Osteoblast (primary cell): ENCODE measurements around the gene LXN. TPM values are rescaled to one million over a fixed set of nuclear protein-coding genes. Genes with fewer than 3 reads are reported as not detected.
A peak's percentile ranks its signal among the peaks of the same experiment; 100 is the strongest.

ENCODE experiments used
- DNase-seq: peaks from one replicate; pipeline ENCODE4 v3.0.0; 2011; ENCODE audit warnings: low spot score, mixed read lengths; ENCODE audit not compliant: insufficient read length; ENCODE audit errors: missing footprints
- H2AFZ ChIP-seq: 2 replicates; pipeline ENCODE4 v1.6.0; 2011; ENCODE audit warnings: mild to moderate bottlenecking, low read length
- H3K27ac ChIP-seq: 2 replicates; pipeline ENCODE4 v1.5.1; 2011; ENCODE audit warnings: mild to moderate bottlenecking, low read depth, low read length, moderate library complexity
- H3K27me3 ChIP-seq: 2 replicates; pipeline ENCODE4 v1.6.0; 2012; ENCODE audit warnings: mild to moderate bottlenecking, control low read depth, inconsistent platforms, low read length, moderate library complexity; ENCODE audit not compliant: insufficient read depth
- H3K36me3 ChIP-seq: 2 replicates; pipeline ENCODE4 v1.5.1; 2011; ENCODE audit warnings: mild to moderate bottlenecking, low read length, control low read depth, moderate library complexity; ENCODE audit not compliant: insufficient read depth
- H3K4me1 ChIP-seq: 2 replicates; pipeline ENCODE4 v1.5.1; 2011; ENCODE audit warnings: mild to moderate bottlenecking, low read length, control low read depth, moderate library complexity; ENCODE audit not compliant: insufficient read depth
- H3K4me2 ChIP-seq: 2 replicates; pipeline ENCODE4 v1.6.0; 2011; ENCODE audit warnings: mild to moderate bottlenecking, low read length; ENCODE audit not compliant: insufficient read depth
- H3K4me3 ChIP-seq: fragments of 200-600 bp; sonication (generic); 3 replicates; pipeline ENCODE4 v1.5.1; 2012; ENCODE audit warnings: mild to moderate bottlenecking, low read length, inconsistent platforms; ENCODE audit not compliant: insufficient read depth
- H3K79me2 ChIP-seq: 2 replicates; pipeline ENCODE4 v1.6.0; 2012; ENCODE audit warnings: mild to moderate bottlenecking, low read length, control low read depth, inconsistent platforms; ENCODE audit not compliant: insufficient read depth
- H3K9me3 ChIP-seq: 2 replicates; pipeline ENCODE4 v1.5.1; 2011; ENCODE audit warnings: low read depth, low read length, control low read depth
- H4K20me1 ChIP-seq: 2 replicates; pipeline ENCODE4 v1.6.0; 2012; ENCODE audit warnings: mild to moderate bottlenecking, low read length, control low read depth; ENCODE audit not compliant: insufficient read depth
- total RNA-seq: library from RNA; depleted of rRNA; stranded (reverse); fragments of >200 nt; gene quantifications from 2 replicates; pipeline ENCODE4 v1.2.3, GENCODE V29; 2012
- TF ChIP-seq, protein P1 (sequence below): IDR thresholded peaks from 2 replicates; pipeline ENCODE4 v1.5.1; 2011; ENCODE audit warnings: mild to moderate bottlenecking, low read depth, low read length, moderate library complexity; ENCODE audit errors: extremely low read depth

The LXN gene
- total RNA-seq, 1 donor = 114 TPM

- no peaks in the 10 kb centered on the region for H3K27me3 ChIP-seq
- no peak overlapping the region for H3K4me3 ChIP-seq
- peaks cover 4% of the 10 kb centered on the region for H3K36me3 ChIP-seq
- no peaks in the 10 kb centered on the region for H3K9me3 ChIP-seq
- peak; percentile 6 for DNase-seq
- H3K79me2 ChIP-seq = peaks cover 7% of the 10 kb centered on the region
- H3K27ac ChIP-seq = peak overlapping the region; percentile 94
- TF ChIP-seq, protein P1, sequence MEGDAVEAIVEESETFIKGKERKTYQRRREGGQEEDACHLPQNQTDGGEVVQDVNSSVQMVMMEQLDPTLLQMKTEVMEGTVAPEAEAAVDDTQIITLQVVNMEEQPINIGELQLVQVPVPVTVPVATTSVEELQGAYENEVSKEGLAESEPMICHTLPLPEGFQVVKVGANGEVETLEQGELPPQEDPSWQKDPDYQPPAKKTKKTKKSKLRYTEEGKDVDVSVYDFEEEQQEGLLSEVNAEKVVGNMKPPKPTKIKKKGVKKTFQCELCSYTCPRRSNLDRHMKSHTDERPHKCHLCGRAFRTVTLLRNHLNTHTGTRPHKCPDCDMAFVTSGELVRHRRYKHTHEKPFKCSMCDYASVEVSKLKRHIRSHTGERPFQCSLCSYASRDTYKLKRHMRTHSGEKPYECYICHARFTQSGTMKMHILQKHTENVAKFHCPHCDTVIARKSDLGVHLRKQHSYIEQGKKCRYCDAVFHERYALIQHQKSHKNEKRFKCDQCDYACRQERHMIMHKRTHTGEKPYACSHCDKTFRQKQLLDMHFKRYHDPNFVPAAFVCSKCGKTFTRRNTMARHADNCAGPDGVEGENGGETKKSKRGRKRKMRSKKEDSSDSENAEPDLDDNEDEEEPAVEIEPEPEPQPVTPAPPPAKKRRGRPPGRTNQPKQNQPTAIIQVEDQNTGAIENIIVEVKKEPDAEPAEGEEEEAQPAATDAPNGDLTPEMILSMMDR = no peak
- H2AFZ ChIP-seq = no peak overlapping the region
- no peaks in the 10 kb centered on the region for H4K20me1 ChIP-seq
- peaks cover 29% of the 10 kb centered on the region for H3K4me1 ChIP-seq
- peak overlapping the region; percentile 61 for H3K4me2 ChIP-seq
Observed at GRCh38 chr3:158683230-158683962, 10.9 kb upstream of the LXN start.

DNA sequence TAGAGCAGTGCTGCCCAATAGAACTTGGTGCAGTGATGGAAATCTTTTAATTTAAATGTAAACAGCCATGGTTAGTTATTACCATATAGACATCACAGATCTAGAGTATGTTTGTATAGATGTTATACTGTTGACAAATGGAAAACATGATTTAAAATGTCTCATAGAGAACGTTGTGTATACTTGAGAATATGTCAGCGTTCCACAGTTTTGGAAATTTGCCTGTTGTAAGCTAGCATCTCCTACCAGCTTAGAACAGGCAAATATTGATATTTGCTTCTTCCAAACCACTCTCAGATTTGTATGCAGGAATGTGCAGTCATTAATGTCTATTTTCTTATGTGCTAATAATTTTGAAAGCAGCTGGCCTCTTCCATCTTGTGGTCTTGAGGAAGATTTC is 8.4 kb upstream of the LXN start:
- Histone ChIP-seq H3K9me3 (no peaks in the 10 kb centered on the region), H2AFZ (no peak overlapping the region), H3K4me1 (peaks cover 29% of the 10 kb centered on the region), H3K4me2 (no peak overlapping the region), H3K27me3 (no peaks in the 10 kb centered on the region), H3K27ac (no peak overlapping the region), H4K20me1 (no peaks in the 10 kb centered on the region), H3K79me2 (peaks cover 7% of the 10 kb centered on the region), H3K36me3 (peaks cover 4% of the 10 kb centered on the region), H3K4me3 (no peak overlapping the region)
- DNase-seq = no peak
- TF ChIP-seq, protein P1 = no peak

GRCh38 chr3:158679547-158680000 is 7.1 kb upstream of the LXN start:
- Histone ChIP-seq H3K27ac (peak overlapping the region; percentile 3), H3K79me2 (peaks cover 6% of the 10 kb centered on the region), H3K4me2 (no peak overlapping the region), H3K27me3 (no peaks in the 10 kb centered on the region), H3K36me3 (peaks cover 4% of the 10 kb centered on the region), H2AFZ (no peak overlapping the region), H3K9me3 (no peaks in the 10 kb centered on the region), H3K4me1 (peaks cover 17% of the 10 kb centered on the region), H4K20me1 (no peaks in the 10 kb centered on the region), H3K4me3 (no peak overlapping the region)
- TF ChIP-seq, protein P1 = no peak
- peak; percentile 73 for DNase-seq

DNA sequence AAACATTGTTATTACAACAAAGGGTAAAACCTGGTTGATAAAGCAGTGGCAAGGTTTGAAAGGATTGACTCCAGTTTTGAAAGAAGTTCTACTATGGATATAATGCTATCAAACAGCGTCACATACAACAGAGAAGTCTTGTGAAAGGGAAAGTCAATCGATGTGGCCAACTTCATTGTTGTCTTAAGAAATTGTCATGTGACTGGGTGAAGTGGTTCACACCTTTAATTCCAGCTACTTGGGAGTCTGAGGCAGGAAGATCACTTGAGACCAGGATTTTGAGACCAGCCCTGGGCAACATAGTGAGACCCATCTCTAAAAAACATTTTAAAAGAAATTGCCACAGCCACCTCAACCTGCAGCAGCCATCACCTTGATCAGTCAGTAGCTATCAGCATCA is 6.2 kb upstream of the LXN start:
- Histone ChIP-seq H3K4me2 (no peak overlapping the region), H3K27ac (peak overlapping the region; percentile 3), H4K20me1 (no peaks in the 10 kb centered on the region), H3K9me3 (no peaks in the 10 kb centered on the region), H3K79me2 (peaks cover 4% of the 10 kb centered on the region), H3K4me3 (no peak overlapping the region), H2AFZ (no peak overlapping the region), H3K36me3 (peaks cover 4% of the 10 kb centered on the region), H3K4me1 (peaks cover 9% of the 10 kb centered on the region), H3K27me3 (no peaks in the 10 kb centered on the region)
- DNase-seq = no peak
- TF ChIP-seq, protein P1 = no peak
